H1 (cell line): Measurements from ENCODE around the gene LRRC27. TPM values are rescaled to one million over a fixed set of nuclear protein-coding genes. Genes with fewer than 3 reads are reported as not detected.

Source experiments
- BCL11A ChIP-seq, 2 experiments: IDR thresholded peaks; one replicate each; pipeline ENCODE4 v1.6.1; 2011; ENCODE audit warnings: low read depth in 2 of 2, low read length in 2 of 2, mild to moderate bottlenecking in 2 of 2
- CBX8 ChIP-seq: fragments of 300-800, 300-1000 bp; sonication (generic); IDR thresholded peaks from 2 replicates; pipeline ENCODE4 v1.7.1; 2016; ENCODE audit warnings: low read depth, low read length, borderline replicate concordance
- CTBP2 ChIP-seq: IDR thresholded peaks from 2 replicates; pipeline ENCODE4 v1.7.0; 2011; ENCODE audit warnings: borderline replicate concordance, mild to moderate bottlenecking, moderate library complexity, mixed read lengths, low read length; ENCODE audit not compliant: insufficient read depth, insufficient read length
- EGR1 ChIP-seq: IDR thresholded peaks from 2 replicates; pipeline ENCODE4 v1.6.1; 2011; ENCODE audit warnings: low read depth, low read length, borderline replicate concordance
- JUND ChIP-seq: IDR thresholded peaks from 2 replicates; pipeline ENCODE4 v1.6.1; 2011; ENCODE audit warnings: mild to moderate bottlenecking, improper control_type of control experiment, low read length
- KDM1A ChIP-seq: fragments of 200-600, 300-600 bp; sonication (generic); IDR thresholded peaks from 2 replicates; pipeline ENCODE4 v1.7.1; 2016; ENCODE audit warnings: mild to moderate bottlenecking, low read length, borderline replicate concordance
- SIN3A ChIP-seq, 2 experiments: IDR thresholded peaks in 1 of 2; conservative IDR thresholded peaks in 1 of 2; 2 replicates each; pipeline ENCODE4 v1.6.1; 2011 to 2012; ENCODE audit warnings: low read length in 2 of 2, improper control_type of control experiment in 1 of 2, low read depth in 1 of 2, mild to moderate bottlenecking in 1 of 2
- TBP ChIP-seq: IDR thresholded peaks from 2 replicates; pipeline ENCODE4 v1.6.1; 2011; ENCODE audit warnings: low read depth, low read length, improper control_type of control experiment
- polyA plus RNA-seq, 7 experiments: library from polyadenylated mRNA; depleted of rRNA in 3 of 7; stranded (reverse) in 5 of 7; unstranded in 2 of 7; fragments of >200 nt in 5 of 7; fragments of 200-250 nt in 2 of 7; gene quantifications; 1 replicate in 5 of 7; 2 replicates in 1 of 7; 4 replicates in 1 of 7; pipeline versions ENCODE4 v1.2.1 to v1.2.3, GENCODE V29; 2011 to 2013; ENCODE audit warnings: missing spikeins in 2 of 7, mixed read lengths in 2 of 7
- total RNA-seq: library from RNA; stranded (reverse); fragmentation: NEBNext Ultra II Directional; extraction: Animal tissue kit (Norgen Biotek cat#: 25700); gene quantifications from 2 replicates; pipeline ENCODE4 v1.2.1, GENCODE V29; 2021

The LRRC27 gene
- total and polyA plus RNA-seq, 2 of the 8 experiments (the other 6 are each of a cell fraction or from before 2014, with no cell fraction given): 1.2 to 3.8 TPM

- TF ChIP-seq CTBP2 (no peak), JUND (no peak), SIN3A (conservative IDR thresholded peaks at IDR 0.05 in 1 of 2, IDR thresholded peaks at IDR 0.05 in 1 of 2; ENCODE audit: low read depth in 1 of 2, low read length in 2 of 2) (no peak), KDM1A (no peak), TBP (no peak), EGR1 (no peak), CBX8 (no peak), BCL11A (IDR thresholded peaks at IDR 0.05; ENCODE audit: low read depth in 2 of 2, low read length in 2 of 2) (no peak)
Observed at GRCh38 chr10:132416566-132417256, 84.7 kb downstream of the LRRC27 start (continued).
